CD14-positive monocyte (primary cell): ENCODE measurements around the gene SCIN. TPM values are rescaled to one million over a fixed set of nuclear protein-coding genes. Genes with fewer than 3 reads are reported as not detected.

Source experiments
- DNase-seq, 3 donors: peaks; one replicate each; pipeline ENCODE4 v3.0.0-alpha.2; 2011 to 2022
- H2AFZ ChIP-seq: 2 replicates; pipeline ENCODE4 v1.6.0; 2012; ENCODE audit warnings: mild to moderate bottlenecking, low read depth, low read length, inconsistent platforms; ENCODE audit not compliant: insufficient read depth, poor library complexity, severe bottlenecking
- H3K27ac ChIP-seq, 2 donors: 1 replicate in 1 of 2; 2 replicates in 1 of 2; pipeline ENCODE4 v1.5.1; 2012 to 2013; ENCODE audit warnings: low read length in 2 of 2, control low read depth in 1 of 2, inconsistent platforms in 1 of 2, low read depth in 1 of 2, mild to moderate bottlenecking in 1 of 2
- H3K27me3 ChIP-seq, 2 donors: one replicate each; pipeline versions ENCODE4 v1.6.0 to v1.6.1; 2011 to 2013; ENCODE audit warnings: low read length in 2 of 2; ENCODE audit not compliant: control insufficient read depth in 2 of 2, insufficient read depth in 2 of 2
- H3K36me3 ChIP-seq, 2 donors: replicated peaks in 1 of 2; 1 replicate in 1 of 2; 2 replicates in 1 of 2; pipeline versions ENCODE4 v1.5.1 to v1.6.1; 2012 to 2013; ENCODE audit warnings: low read length in 2 of 2, control low read depth in 1 of 2, inconsistent platforms in 1 of 2, mild to moderate bottlenecking in 1 of 2; ENCODE audit not compliant: insufficient read depth in 2 of 2, control insufficient read depth in 1 of 2
- H3K4me1 ChIP-seq, 2 donors: 1 replicate in 1 of 2; 2 replicates in 1 of 2; pipeline versions ENCODE4 v1.5.1 to v1.6.1; 2012 to 2013; ENCODE audit warnings: low read length in 2 of 2, control low read depth in 1 of 2, inconsistent platforms in 1 of 2, mild to moderate bottlenecking in 1 of 2, moderate library complexity in 1 of 2; ENCODE audit not compliant: insufficient read depth in 2 of 2, control insufficient read depth in 1 of 2
- H3K4me2 ChIP-seq: replicated peaks from 2 replicates; pipeline ENCODE3; 2012; ENCODE audit warnings: low read length, moderate library complexity, mild to moderate bottlenecking; ENCODE audit not compliant: poor library complexity, severe bottlenecking; ENCODE audit errors: extremely low read depth
- H3K4me3 ChIP-seq, 3 experiments: fragments of 200-600 bp in 1 of 3; sonication (generic) in 1 of 3; replicated peaks in 1 of 3; 1 replicate in 2 of 3; 2 replicates in 1 of 3; pipeline ENCODE4 v1.5.1; 2011 to 2013; ENCODE audit warnings: low read length in 3 of 3, mild to moderate bottlenecking in 3 of 3, control low read depth in 2 of 3, low read depth in 2 of 3, inconsistent platforms in 1 of 3, moderate library complexity in 1 of 3
- H3K79me2 ChIP-seq: 2 replicates; pipeline ENCODE4 v1.6.0; 2012; ENCODE audit warnings: mild to moderate bottlenecking, control low read depth, inconsistent platforms, low read length, moderate library complexity; ENCODE audit not compliant: insufficient read depth
- H3K9ac ChIP-seq: 2 replicates; pipeline ENCODE4 v1.6.0; 2017; ENCODE audit warnings: low read length, mild to moderate bottlenecking; ENCODE audit not compliant: insufficient read depth, poor library complexity, severe bottlenecking
- H3K9me3 ChIP-seq, 2 donors: replicated peaks in 1 of 2; 1 replicate in 1 of 2; 2 replicates in 1 of 2; pipeline versions ENCODE4 v1.5.1 to v1.6.1; 2012 to 2013; ENCODE audit warnings: low read length in 2 of 2, control low read depth in 1 of 2; ENCODE audit not compliant: control insufficient read depth in 1 of 2, insufficient read depth in 1 of 2
- H4K20me1 ChIP-seq: 2 replicates; pipeline ENCODE4 v1.6.0; 2012; ENCODE audit warnings: mild to moderate bottlenecking, low read length, control low read depth, moderate library complexity; ENCODE audit not compliant: insufficient read depth
- H3K27ac Mint-ChIP-seq, 7 donors: one replicate each; pipeline ENCODE4 v1.8.0; 2020; ENCODE audit warnings: mild to moderate bottlenecking in 7 of 7, mixed read lengths in 7 of 7, moderate library complexity in 6 of 7, inconsistent platforms in 2 of 7
- H3K27me3 Mint-ChIP-seq, 3 donors: one replicate each; pipeline ENCODE4 v1.8.0; 2021 to 2022; ENCODE audit warnings: low read depth in 3 of 3, mild to moderate bottlenecking in 3 of 3, mixed read lengths in 3 of 3, moderate library complexity in 3 of 3, inconsistent platforms in 1 of 3
- H3K36me3 Mint-ChIP-seq, 2 donors: one replicate each; pipeline ENCODE4 v1.8.0; 2020; ENCODE audit warnings: mixed read lengths in 2 of 2, inconsistent platforms in 1 of 2, mild to moderate bottlenecking in 1 of 2
- H3K4me1 Mint-ChIP-seq: one replicate; pipeline ENCODE4 v1.8.0; 2020; ENCODE audit warnings: mild to moderate bottlenecking, mixed read lengths
- H3K4me3 Mint-ChIP-seq, 2 donors: one replicate each; pipeline ENCODE4 v1.8.0; 2020; ENCODE audit warnings: mild to moderate bottlenecking in 2 of 2, mixed read lengths in 2 of 2, moderate library complexity in 1 of 2
- H3K9me3 Mint-ChIP-seq, 7 donors: one replicate each; pipeline ENCODE4 v1.8.0; 2020 to 2022; ENCODE audit warnings: mixed read lengths in 7 of 7, mild to moderate bottlenecking in 6 of 7, moderate library complexity in 6 of 7, inconsistent platforms in 2 of 7
- WGBS: methylation state at CpG from one replicate; pipeline ENCODE4 v1.1.5; 2013; ENCODE audit warnings: missing lambda C conversion rate; ENCODE audit not compliant: insufficient coverage; 5-methylcytosine and 5-hydroxymethylcytosine counted together
- intact Hi-C, 2 donors: fragments of 100-400 bp; cut with micrococcal nuclease; formaldehyde crosslinking; loops; one replicate each; pipeline versions ENCODE4 v1.15.0 to v1.15.1; 2023
- polyA plus RNA-seq, 3 donors: library from polyadenylated mRNA; depleted of rRNA in 1 of 3; unstranded in 2 of 3; stranded (reverse) in 1 of 3; fragments of 300-500 nt in 2 of 3; fragments of >200 nt in 1 of 3; fragmentation: Illumina TruSeq in 2 of 3; gene quantifications; 1 replicate in 2 of 3; 2 replicates in 1 of 3; pipeline ENCODE4 v1.2.3, GENCODE V29; 2012 to 2021
- TF ChIP-seq, protein P1 (sequence below): fragments of 200-600 bp; IDR thresholded peaks from one replicate; pipeline ENCODE4 v1.8.0; 2022; ENCODE audit warnings: antibody characterized with exemption, mild to moderate bottlenecking

The SCIN gene
- polyA plus RNA-seq, 3 donors, result 0.08 TPM; not detected in 2

DNA sequence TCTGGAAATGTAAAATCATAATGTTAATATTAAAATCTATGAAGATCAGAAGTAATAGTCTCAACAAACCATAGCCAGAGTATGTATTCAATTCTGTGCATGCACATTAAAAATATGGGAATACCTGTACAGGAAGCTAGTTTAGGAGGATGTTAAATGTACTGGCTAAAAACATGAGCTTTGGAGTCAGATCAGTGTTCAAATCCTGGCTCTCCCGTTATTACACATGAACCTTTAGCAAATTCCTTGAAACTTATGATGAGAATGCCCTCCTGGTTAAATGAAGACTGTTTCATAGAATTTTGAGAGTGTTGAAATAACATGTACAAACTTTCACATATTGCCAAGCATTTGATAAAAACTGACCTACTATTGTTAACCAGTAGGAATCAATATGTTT is 121.5 kb downstream of the SCIN start:
- Histone ChIP-seq H3K9me3 (no peaks in the 10 kb centered on the region), H3K79me2 (peaks cover 20% of the 10 kb centered on the region), H2AFZ (no peak overlapping the region), H3K27ac (no peak overlapping the region), H3K4me1 (peaks cover 7 to 12% of the 10 kb centered on the region in 2 donors), H3K4me3 (no peak overlapping the region), H3K36me3 (no peaks in the 10 kb centered on the region), H3K4me2 (no peak overlapping the region), H3K27me3 (no peaks in the 10 kb centered on the region), H4K20me1 (no peaks in the 10 kb centered on the region), H3K9ac (no peak overlapping the region)
- no peak for DNase-seq
- intact Hi-C loops, result no loop called here
- TF ChIP-seq, protein P1, sequence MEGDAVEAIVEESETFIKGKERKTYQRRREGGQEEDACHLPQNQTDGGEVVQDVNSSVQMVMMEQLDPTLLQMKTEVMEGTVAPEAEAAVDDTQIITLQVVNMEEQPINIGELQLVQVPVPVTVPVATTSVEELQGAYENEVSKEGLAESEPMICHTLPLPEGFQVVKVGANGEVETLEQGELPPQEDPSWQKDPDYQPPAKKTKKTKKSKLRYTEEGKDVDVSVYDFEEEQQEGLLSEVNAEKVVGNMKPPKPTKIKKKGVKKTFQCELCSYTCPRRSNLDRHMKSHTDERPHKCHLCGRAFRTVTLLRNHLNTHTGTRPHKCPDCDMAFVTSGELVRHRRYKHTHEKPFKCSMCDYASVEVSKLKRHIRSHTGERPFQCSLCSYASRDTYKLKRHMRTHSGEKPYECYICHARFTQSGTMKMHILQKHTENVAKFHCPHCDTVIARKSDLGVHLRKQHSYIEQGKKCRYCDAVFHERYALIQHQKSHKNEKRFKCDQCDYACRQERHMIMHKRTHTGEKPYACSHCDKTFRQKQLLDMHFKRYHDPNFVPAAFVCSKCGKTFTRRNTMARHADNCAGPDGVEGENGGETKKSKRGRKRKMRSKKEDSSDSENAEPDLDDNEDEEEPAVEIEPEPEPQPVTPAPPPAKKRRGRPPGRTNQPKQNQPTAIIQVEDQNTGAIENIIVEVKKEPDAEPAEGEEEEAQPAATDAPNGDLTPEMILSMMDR, result no peak
- Mint-ChIP-seq H3K4me3 (no peak overlapping the region), H3K36me3 (peaks cover 9% of the 10 kb centered on the region in 2 donors), H3K27ac (no peak overlapping the region), H3K27me3 (peaks cover 0 to 1% (median 0%) of the 10 kb centered on the region in 3 donors), H3K9me3 (no peaks in the 10 kb centered on the region), H3K4me1 (peaks cover 24% of the 10 kb centered on the region)
- no CpG with 5 or more reads among the region's 1 CpG for WGBS

DNA sequence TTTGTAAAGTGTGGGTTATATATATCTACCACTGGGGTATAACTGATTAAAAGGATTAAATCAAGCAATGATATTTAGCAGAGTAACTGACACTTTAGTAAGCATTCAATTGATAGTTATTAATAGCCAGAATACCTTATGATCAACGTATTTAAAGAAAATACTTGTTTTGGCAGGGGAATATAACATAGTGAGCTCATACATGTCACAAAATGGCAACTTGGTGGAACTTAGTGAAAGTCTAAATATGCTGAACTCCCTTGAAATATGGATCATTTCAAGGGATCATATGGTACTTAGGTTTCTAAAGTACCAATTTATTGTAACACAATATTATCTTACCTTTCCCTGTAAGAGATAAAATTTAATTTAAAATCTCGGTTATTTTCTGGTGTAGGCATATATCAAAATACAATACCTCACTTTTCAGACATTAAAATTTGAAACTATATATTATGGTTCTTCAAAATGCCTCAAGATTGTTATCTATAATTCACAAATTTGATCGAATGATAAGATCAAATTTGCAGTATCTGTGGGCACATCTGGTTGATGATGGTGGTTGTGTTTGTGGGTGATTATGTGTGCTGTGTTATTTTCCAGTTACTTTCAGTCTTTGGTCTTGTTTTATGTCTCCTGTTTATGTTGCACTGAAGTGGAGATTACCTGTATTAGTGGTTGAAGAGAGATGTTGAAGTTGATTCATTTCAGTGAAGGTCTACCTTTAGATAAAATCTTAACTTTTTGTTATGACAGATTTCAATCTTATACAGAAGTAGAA is 122.1 kb downstream of the SCIN start:
- Histone ChIP-seq H3K9ac (no peak overlapping the region), H2AFZ (no peak overlapping the region), H3K4me2 (no peak overlapping the region), H3K4me1 (peaks cover 5 to 11% of the 10 kb centered on the region in 2 donors), H3K4me3 (no peak overlapping the region), H3K9me3 (no peaks in the 10 kb centered on the region), H4K20me1 (no peaks in the 10 kb centered on the region), H3K27me3 (no peaks in the 10 kb centered on the region), H3K36me3 (no peaks in the 10 kb centered on the region), H3K79me2 (peaks cover 20% of the 10 kb centered on the region), H3K27ac (no peak overlapping the region)
- Mint-ChIP-seq H3K27ac (no peak overlapping the region), H3K9me3 (peaks cover 0 to 1% (median 0%) of the 10 kb centered on the region in 7 donors), H3K36me3 (peaks cover 9% of the 10 kb centered on the region in 2 donors), H3K27me3 (peaks cover 0 to 1% (median 0%) of the 10 kb centered on the region in 3 donors), H3K4me1 (peaks cover 24% of the 10 kb centered on the region), H3K4me3 (no peak overlapping the region)
- TF ChIP-seq, protein P1, result no peak
- no peak for DNase-seq
- intact Hi-C loops, result no loop called here
- WGBS, result no CpG with 5 or more reads among the region's 3 CpGs
